Subcutaneous abdominal adipose tissue (tissue), 5 donors: Measurements from ENCODE around the gene SH2D3A.

Source experiments
- H3K27ac ChIP-seq: one replicate; pipeline ENCODE4 v1.7.0; 2013; ENCODE audit warnings: low read depth, mild to moderate bottlenecking, inconsistent platforms, low read length, moderate library complexity
- H3K27me3 ChIP-seq, 5 donors: one replicate each; pipeline ENCODE4 v1.7.0; 2013; ENCODE audit warnings: low read length in 5 of 5, inconsistent platforms in 1 of 5; ENCODE audit not compliant: control insufficient read depth in 5 of 5, insufficient read depth in 4 of 5
- H3K36me3 ChIP-seq, 5 donors: one replicate each; pipeline ENCODE4 v1.7.0; 2013; ENCODE audit warnings: low read length in 5 of 5; ENCODE audit not compliant: control insufficient read depth in 5 of 5, insufficient read depth in 5 of 5
- H3K4me1 ChIP-seq, 5 donors: one replicate each; pipeline ENCODE4 v1.7.0; 2013; ENCODE audit warnings: low read length in 5 of 5, mild to moderate bottlenecking in 3 of 5, moderate library complexity in 1 of 5; ENCODE audit not compliant: control insufficient read depth in 5 of 5, insufficient read depth in 5 of 5
- H3K4me3 ChIP-seq, 5 donors: one replicate each; pipeline ENCODE4 v1.7.0; 2013; ENCODE audit warnings: low read length in 5 of 5, low read depth in 1 of 5
- H3K9ac ChIP-seq, 5 donors: one replicate each; pipeline ENCODE4 v1.7.0; 2013; ENCODE audit warnings: low read length in 5 of 5, mild to moderate bottlenecking in 4 of 5, moderate library complexity in 3 of 5
- H3K9me3 ChIP-seq, 5 donors: one replicate each; pipeline ENCODE4 v1.7.0; 2013; ENCODE audit warnings: low read length in 5 of 5; ENCODE audit not compliant: control insufficient read depth in 5 of 5
- donor health status: healthy.
- donor health status: healthy.
- donor health status: healthy.
- donor health status: healthy.
- donor health status: healthy.

Gene SH2D3A

DNA sequence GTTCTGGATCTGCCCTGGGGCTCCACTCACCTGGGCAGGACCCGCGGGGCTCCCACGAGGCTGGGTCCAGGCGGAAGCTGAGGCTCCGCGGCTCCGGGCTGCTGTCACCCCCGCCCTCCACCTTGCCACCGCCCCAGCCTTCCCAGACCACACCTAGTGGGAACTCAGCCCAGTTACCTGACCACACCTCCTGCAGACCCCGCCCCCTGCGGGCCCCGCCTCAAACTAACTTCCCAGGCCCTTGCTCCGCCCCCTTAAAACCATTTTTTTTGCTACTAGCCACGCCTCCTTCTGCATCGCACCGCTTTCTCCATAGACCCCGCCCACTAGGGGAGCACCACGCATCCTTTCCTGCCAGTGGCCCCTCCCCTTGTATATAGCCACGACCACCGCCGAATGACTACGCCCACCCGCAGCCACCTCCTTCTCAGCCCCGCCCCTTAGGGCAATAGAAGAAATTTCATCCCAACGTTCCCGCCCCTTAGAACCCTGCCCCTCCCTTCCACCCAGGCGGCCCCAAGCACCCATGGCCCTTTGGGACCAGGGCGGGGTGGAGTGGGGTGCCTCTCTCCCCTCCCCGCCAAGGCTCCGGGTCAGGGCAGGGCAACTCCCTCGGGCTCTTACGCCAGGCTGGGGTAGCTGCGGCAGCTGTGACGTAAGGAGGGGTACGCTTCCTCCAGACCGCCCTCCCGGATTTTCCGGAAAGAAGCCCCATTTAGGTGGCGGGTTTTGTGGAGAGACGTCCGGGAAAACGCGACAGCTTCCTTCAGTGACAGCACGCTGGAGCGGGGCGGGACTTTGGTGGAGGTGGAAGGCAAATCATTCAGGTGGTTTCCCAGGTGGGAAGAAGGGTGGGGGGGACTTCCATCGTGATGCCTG is at the start of gene SH2D3A:
SH2D3A (minus strand) TSS at position 79 of the 879 bp plus-strand sequence. CDS start 3,687 bp downstream, outside the sequence.
- peaks cover 0 to 22% (median 16%) of the 10 kb centered on the region in 5 donors for H3K4me1 ChIP-seq
- no peaks in the 10 kb centered on the region for H3K9me3 ChIP-seq
- peak within 1 kb of the TSS in 1 of 5 donors; percentile 39 for H3K9ac ChIP-seq
- peaks cover 3 to 29% (median 12%) of the 10 kb centered on the region in 5 donors for H3K27me3 ChIP-seq
- H3K4me3 ChIP-seq: peak within 1 kb of the TSS in 3 of 5 donors; percentile 39 to 55 (median 49)
- H3K27ac ChIP-seq: no peak within 1 kb of the TSS
- no peaks in the 10 kb centered on the region for H3K36me3 ChIP-seq

DNA sequence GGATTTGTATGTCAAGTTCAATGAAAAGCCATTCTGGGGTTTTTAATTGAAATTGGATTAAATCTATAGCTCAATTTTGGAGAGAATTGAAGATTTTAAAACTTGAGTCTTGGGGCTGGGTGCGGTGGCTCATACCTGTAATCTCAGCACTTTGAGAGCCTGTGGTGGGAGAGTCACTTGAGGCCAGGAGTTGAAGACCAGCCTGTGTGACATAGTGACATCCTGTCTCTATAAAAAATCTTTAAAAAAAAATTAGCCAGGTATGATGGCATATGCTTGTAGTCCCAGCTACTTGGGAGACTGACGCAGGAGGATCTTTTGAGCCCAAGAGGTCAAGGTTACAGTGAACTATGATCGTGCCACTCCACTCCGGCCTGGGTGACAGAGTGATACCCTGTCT is 46.4 kb upstream of the SH2D3A start:
- Histone ChIP-seq H3K9me3 (peaks cover 0 to 7% (median 2%) of the 10 kb centered on the region in 5 donors), H3K4me1 (no peaks in the 10 kb centered on the region), H3K4me3 (no peak overlapping the region), H3K27me3 (peaks cover 0 to 7% (median 0%) of the 10 kb centered on the region in 5 donors), H3K36me3 (no peaks in the 10 kb centered on the region), H3K9ac (no peak overlapping the region), H3K27ac (no peak overlapping the region)

- Histone ChIP-seq H3K9ac (no peak overlapping the region), H3K27me3 (peaks cover 0 to 7% (median 0%) of the 10 kb centered on the region in 5 donors), H3K36me3 (no peaks in the 10 kb centered on the region), H3K4me3 (no peak overlapping the region), H3K9me3 (peaks cover 0 to 12% (median 6%) of the 10 kb centered on the region in 5 donors), H3K4me1 (no peaks in the 10 kb centered on the region), H3K27ac (no peak overlapping the region)
These were observed 45.4 kb upstream of the SH2D3A start for GRCh38 chr19:6812612-6813011.

DNA sequence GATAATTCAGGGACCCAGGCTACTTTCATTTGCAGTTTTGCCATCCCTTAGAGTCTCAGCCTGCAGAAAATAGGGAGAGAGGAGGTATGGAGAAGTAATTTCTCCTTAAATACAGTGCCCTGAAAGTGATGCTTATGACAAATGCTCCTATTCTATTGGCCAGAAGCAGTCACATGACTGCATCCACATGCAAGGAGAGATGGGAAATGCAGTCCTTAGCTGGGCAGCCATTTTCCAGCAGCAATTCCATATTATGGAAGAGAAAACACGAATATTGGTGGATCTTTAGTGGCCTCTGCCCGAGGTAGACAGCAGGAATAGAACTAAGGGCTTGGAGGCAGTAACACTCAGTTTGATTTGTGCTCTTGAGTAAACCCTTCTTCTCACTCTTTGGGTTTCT is 44.7 kb upstream of the SH2D3A start:
- H3K4me1 ChIP-seq: no peaks in the 10 kb centered on the region
- H3K27ac ChIP-seq: no peak overlapping the region
- H3K9me3 ChIP-seq: peaks cover 0 to 12% (median 6%) of the 10 kb centered on the region in 5 donors
- no peaks in the 10 kb centered on the region for H3K36me3 ChIP-seq
- no peak overlapping the region for H3K9ac ChIP-seq
- peaks cover 0 to 7% (median 0%) of the 10 kb centered on the region in 5 donors for H3K27me3 ChIP-seq
- H3K4me3 ChIP-seq: no peak overlapping the region

GRCh38 chr19:6811378-6811777 is 44.1 kb upstream of the SH2D3A start:
- peaks cover 0 to 7% (median 0%) of the 10 kb centered on the region in 5 donors for H3K27me3 ChIP-seq
- no peak overlapping the region for H3K9ac ChIP-seq

DNA sequence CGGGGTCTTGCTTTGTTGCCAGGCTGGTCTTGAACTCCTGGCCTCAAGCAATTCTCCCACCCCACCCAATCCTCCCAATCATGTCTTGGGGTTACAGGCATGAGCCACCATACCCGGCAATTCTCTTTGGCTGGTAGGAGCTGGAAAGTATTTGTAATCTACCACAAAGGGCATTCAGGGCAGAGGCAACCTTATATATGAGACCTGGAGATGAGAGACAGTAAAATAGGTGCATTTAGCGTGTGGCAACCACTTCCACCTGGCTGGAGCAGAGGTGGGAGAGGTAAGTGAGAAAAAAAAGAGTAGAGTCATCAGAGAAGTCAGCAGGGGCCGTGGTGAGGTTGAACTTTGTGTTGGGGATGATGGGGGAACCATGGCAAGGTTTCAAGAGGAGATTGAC is 42.0 kb upstream of the SH2D3A start:
- Histone ChIP-seq H3K27ac (no peak overlapping the region), H3K27me3 (peaks cover 0 to 7% (median 0%) of the 10 kb centered on the region in 5 donors), H3K4me3 (no peak overlapping the region), H3K36me3 (no peaks in the 10 kb centered on the region), H3K4me1 (no peaks in the 10 kb centered on the region), H3K9me3 (peaks cover 0 to 12% (median 6%) of the 10 kb centered on the region in 5 donors), H3K9ac (no peak overlapping the region)

More at GRCh38 chr19:6811378-6811777, 44.1 kb upstream of the SH2D3A start:
- H3K9me3 ChIP-seq: peaks cover 0 to 12% (median 6%) of the 10 kb centered on the region in 5 donors
- H3K27ac ChIP-seq: no peak overlapping the region
- no peaks in the 10 kb centered on the region for H3K36me3 ChIP-seq
- H3K4me3 ChIP-seq: no peak overlapping the region
- no peaks in the 10 kb centered on the region for H3K4me1 ChIP-seq

DNA sequence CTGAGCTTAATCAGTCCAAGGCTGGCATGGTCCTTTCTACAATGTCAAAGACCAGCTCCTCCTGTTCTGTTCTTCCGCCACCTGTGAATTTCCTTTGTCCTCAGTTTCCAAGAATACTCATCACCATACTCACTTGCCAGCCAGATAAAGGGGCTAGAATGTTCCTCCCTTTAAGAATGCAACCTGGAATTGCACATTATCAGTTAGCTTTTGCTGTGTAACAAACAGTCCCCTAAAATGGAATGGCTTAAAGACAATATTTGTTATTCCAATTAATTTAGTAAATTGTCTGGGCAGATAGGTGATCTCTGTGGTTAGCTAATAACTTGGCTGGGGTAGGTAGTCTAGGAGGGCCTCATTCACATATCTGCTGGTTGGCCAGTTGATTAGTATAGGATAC is 41.3 kb upstream of the SH2D3A start:
- no peak overlapping the region for H3K9ac ChIP-seq
- H3K4me1 ChIP-seq: no peaks in the 10 kb centered on the region
- peaks cover 0 to 7% (median 0%) of the 10 kb centered on the region in 5 donors for H3K27me3 ChIP-seq
- peaks cover 0 to 12% (median 6%) of the 10 kb centered on the region in 5 donors for H3K9me3 ChIP-seq
- H3K4me3 ChIP-seq: no peak overlapping the region
- H3K36me3 ChIP-seq: no peaks in the 10 kb centered on the region
- H3K27ac ChIP-seq: no peak overlapping the region

DNA sequence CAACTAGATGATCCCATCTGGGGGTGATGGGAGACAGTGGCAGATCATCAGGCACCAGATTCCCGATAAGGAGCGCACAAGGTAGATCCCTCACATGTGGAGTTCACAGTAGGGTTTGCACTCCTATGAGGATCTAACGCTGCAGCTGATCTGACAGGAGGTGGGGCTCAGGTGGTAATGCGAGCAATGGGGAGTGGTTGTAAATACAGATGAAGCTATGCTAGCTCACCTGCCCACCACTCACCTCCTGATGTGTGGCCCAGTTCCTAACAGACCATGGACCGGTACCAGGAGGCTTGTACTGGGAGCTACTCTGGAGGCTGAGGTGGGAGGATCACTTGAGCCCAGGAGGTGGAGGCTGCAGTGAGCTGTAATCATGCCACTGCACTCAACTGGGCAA is 40.1 kb upstream of the SH2D3A start:
- Histone ChIP-seq H3K27ac (no peak overlapping the region), H3K27me3 (peaks cover 0 to 7% (median 0%) of the 10 kb centered on the region in 5 donors), H3K9me3 (peaks cover 0 to 12% (median 3%) of the 10 kb centered on the region in 5 donors), H3K36me3 (no peaks in the 10 kb centered on the region), H3K9ac (no peak overlapping the region), H3K4me3 (no peak overlapping the region), H3K4me1 (peaks cover 0 to 8% (median 0%) of the 10 kb centered on the region in 5 donors)

- Histone ChIP-seq H3K27me3 (peaks cover 0 to 7% (median 2%) of the 10 kb centered on the region in 5 donors), H3K9ac (no peak overlapping the region), H3K27ac (no peak overlapping the region), H3K9me3 (peaks cover 0 to 12% (median 3%) of the 10 kb centered on the region in 5 donors), H3K4me3 (no peak overlapping the region), H3K36me3 (no peaks in the 10 kb centered on the region), H3K4me1 (peaks cover 0 to 13% (median 4%) of the 10 kb centered on the region in 5 donors)
These were observed 39.3 kb upstream of the SH2D3A start for GRCh38 chr19:6806488-6806887.

DNA sequence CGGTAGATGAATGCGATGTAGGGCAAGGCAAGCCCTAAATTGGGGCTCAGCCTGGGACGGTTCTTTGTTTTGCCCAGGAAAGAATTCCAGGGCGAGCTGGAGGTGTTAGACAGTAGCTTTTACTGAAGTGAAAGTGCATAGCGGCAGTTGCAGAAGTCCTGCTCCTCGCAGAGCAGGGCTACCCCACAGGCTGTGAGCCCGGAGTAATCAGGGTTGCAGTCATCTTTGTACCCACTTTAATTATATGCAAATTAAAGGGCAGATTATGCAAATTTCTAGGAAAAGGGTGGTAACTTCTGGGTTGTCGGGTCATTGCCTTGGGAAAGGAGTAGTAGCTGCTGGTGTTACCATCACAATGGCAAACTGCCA is 35.8 kb upstream of the SH2D3A start:
- H3K9ac ChIP-seq: no peak overlapping the region
- H3K27ac ChIP-seq: peak overlapping the region; percentile 20
- peaks cover 0 to 31% (median 11%) of the 10 kb centered on the region in 5 donors for H3K4me1 ChIP-seq
- no peaks in the 10 kb centered on the region for H3K36me3 ChIP-seq
- peak overlapping the region in 1 of 5 donors; percentile 8 for H3K4me3 ChIP-seq
- no peaks in the 10 kb centered on the region for H3K9me3 ChIP-seq
- H3K27me3 ChIP-seq: peaks cover 0 to 8% (median 3%) of the 10 kb centered on the region in 5 donors
